HG02759 (cell line): ENCODE data around the gene LONRF2.

Source experiments
- ATAC-seq: cut with Tn5 transposase; IDR thresholded peaks from one replicate; pipeline ENCODE4 v1.9.1; 2021; ENCODE audit warnings: mild to moderate bottlenecking, moderate library complexity; ENCODE audit not compliant: unreplicated experiment

LONRF2 gene

DNA sequence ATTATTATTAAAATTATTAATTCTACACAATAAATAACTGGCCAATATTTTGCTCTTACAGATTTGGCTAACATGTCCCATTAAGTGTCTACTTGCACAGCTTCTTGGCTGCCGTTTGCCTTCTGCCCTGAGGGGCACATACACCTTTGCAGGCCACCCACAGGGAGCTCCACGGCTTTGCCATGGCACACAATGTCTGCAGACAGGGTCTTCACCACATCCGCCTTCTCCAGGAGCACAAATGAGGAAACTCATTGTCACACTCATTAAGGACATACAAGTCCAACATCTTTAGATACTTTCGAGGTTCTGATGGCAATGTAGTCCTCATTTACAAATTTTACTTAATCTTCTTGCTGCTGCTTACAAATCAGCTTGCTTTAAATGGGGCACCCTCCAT, 45.6 kb downstream of the LONRF2 start:
- no peak for ATAC-seq

DNA sequence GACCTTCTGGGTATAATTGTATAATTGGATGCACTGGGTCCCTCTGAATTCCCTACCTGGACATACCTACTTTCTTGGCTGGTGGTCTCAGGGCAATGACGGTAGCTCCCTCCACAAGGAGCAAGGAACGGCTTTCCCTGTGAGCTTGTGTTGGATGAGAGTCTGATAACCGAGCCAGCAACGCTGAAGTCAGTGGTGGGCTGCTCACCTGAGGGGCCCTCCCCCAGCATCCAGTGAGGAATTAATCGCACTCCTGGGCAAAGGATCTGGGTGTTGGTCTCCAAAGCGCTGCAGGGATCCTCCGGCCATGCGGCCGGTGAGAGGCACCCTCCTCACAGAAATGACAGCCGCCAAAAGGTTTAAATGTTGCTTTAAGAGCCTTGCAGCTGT, 47.1 kb downstream of the LONRF2 start:
- no peak for ATAC-seq

DNA sequence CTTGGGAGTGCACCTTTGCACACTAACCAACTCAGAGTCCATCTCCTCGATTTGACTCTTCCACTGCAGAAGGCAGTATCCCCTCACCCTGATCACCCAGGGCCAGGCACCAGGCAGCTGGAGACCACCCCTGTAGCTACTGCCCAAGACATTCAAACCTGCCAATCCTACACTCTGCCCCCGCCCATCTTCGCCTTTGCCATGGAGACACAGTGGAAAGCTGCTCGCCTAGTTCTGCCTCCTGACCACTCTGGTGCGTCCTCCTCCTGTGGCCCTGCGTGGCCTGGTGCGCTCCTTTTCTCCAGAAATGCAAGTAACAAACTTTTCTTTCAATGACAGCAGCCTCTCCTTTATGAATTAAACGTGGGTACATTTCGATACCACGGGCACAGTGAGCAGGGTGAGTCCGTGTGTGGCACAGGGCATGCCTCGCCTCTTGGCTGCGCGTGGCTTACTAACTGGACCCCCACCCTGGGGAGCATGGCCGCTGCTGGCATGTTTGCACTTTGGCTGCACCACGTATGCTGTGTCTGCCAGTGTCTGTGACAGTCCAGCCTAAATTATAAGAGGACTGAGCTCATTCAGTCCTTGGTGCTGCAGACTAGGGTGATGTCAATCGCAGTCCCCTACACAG, 47.6 kb downstream of the LONRF2 start:
- no peak for ATAC-seq

DNA sequence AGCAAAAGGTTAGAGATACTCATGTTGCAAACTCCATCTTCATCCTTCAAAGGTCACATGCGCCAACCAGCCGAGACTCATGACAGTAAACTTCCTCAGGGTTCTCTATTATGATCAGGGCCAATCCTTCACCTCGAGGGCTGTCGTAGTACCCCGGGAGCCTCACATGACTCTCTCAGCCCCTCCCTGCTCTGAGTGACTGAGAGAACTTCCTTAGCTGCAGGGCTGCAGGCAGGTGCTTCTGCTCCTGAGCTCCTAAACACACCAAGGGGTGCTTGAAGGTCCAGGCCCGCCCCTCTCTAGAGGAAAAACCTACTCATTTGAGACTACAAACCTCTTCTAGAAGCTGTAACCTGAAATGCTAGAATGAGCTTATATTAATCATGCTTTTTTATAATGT, 48.2 kb downstream of the LONRF2 start:
- no peak for ATAC-seq

DNA sequence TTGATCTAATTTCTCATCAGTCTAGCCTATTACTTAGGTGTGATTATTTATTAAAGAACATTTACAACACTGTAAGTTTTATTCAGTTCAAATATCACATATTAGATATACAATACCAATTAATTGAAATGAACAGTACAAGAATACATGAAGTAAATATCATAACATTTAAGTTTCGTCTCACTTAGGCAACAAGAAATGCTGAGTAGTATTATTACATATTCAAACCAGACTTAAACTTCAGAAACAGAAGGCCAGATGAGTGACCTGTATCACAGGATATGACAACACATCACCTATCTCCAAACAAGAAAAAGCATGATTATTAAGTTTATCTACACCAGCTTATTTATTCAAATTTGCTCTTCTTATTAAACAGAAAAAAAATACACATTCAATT, 48.9 kb downstream of the LONRF2 start:
- ATAC-seq = no peak

DNA sequence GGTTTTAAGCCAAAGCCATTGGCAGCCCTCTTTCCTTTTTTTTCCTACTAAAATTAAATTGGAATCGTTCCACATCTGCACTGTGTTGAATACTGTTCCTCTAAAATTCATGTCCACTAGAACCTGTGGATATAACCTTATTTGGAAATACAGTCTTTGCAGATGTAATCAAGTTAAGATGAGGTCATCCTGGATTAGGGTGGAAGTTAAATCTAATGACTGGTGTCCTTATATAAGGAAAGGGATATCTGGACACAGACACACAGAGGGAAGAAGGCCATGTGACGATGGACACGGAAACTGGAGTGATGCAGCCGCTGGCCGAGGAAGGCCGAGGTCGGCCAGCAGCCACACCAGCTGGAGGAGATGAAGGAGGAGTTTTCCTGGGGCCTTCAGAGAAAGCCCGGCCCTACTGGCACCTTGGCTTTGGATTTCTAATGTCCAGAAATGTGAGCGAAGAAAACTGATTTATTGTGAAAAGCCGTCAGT, 49.4 kb downstream of the LONRF2 start:
- ATAC-seq = no peak

DNA sequence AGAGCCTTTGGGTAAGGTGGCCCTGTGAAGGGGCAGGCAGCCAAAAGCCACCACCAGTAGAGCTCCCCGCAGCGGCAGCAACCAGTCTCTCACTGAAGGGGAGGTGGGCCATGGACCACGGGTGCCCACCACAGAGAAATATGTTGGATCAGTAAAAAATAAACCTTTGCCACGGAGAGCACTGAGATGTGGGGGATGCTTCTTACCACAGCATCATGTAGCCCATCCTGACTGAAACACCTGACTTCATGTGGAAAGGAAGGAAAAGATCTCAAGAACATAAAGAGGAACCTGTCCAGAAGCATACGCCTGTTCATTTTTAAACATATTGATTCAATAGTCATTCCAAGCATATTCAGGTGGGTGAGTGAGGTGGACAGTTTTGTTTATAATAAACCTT, 51.1 kb downstream of the LONRF2 start:
- ATAC-seq = no peak

DNA sequence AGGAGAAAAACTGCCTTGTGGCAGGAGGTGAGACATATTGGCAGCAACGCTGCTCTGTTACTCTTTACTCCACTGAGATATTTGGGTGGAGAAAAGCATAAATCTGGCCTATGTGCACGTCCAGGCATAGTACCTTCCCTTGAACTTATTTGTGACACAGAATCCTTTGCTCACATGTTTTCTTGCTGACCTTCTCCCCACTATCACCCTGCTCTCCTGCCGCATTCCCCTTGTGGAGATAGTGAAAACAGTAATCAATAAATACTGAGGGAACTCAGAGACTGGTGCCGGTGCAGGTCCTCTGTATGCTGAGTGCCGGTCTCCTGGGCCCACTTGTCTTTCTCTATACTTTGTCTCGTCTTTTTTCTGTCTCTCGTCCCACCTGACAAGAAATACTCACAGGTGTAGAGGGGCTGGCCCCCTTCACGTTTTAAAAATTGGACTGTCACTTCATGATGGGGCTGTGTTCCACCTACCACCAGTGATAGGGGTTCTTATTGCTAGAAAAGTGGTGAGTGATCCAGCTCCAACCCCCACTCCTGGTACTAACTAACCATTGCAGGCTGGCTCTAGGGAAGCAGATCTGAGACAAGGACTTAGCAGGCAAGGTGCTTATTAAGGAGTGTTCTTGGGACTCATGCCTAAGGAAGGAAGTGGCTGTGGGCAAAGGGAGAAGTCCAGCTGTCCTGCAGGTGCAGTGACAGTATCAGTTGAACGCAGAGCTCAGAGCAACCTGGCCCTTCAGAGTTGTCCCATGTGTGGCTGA, 51.7 kb downstream of the LONRF2 start:
- no peak for ATAC-seq

DNA sequence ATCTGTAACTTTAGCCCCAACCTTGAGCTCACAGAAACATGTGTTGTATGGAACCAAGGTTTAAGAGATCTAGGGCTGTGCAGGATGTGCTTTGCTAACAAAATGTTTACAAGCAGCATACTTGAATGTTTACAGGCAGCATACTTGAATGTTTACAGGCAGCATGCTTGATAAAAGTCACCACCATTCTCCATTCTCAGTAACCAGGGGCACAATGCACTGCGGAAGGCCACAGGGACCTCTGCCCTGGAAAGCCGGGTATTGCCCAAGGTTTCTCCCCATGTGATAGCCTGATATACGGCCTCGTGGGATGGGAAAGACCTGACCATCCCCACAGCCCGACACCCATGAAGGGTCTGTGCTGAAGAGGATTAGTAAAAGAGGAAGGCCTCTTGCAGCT, 52.4 kb downstream of the LONRF2 start:
- ATAC-seq = no peak

DNA sequence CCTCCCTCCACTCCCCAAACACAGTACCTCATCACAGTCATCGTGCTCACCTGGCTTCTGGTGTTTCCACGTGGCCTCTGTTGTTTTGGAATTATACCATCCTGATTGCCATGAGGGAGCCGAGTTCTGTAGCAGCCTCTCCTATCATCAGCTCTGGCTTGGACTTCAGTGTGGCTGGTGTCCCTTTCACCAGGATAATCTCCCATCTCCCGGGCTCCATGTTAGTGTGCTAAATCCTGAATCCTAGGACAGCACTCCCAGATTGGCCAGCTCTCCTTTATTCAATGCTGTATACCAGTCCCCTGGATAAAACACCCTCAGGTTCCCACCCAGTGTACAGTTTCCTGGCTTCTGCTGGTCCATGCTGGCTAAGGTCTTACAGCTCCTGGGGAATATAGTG, 53.3 kb downstream of the LONRF2 start:
- no peak for ATAC-seq

DNA sequence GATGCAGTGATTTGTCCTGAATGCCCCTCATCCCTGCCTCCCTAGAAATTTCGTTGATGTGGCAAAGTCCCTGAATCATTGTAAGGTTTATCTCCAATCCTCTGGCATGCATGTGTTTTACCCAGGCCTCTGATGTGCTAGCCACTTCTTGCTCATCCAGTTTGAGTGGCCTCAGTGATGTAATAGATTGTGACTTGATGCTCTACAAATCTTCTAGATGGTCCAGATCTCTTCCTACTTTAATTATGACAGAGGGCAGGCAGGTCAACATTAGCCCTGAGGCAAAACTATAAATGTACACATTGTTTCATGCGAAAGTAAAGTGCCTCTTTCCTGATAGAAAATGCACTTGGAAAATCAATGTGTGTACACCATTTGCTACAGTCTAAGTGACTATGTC, 54.5 kb downstream of the LONRF2 start:
- ATAC-seq = no peak

DNA sequence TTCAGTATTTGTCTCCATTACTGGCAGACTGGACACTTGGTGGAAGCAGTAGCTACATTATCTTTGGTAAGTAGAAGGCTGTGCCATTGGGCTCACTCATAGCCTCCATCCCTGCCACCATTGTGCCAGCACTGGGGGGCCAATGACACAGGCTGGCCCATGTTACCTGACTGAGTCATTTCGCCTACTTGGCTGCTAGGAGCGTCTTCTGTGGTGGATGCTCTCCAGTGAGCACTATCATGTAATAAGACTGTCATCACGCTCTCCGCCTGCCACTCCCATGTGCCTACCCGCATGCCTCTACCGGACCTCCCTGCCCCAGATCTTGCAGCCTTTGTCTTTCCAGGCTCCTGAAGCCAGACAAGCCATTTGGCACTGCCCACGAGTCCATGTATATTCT, 56.2 kb downstream of the LONRF2 start:
- no peak for ATAC-seq

DNA sequence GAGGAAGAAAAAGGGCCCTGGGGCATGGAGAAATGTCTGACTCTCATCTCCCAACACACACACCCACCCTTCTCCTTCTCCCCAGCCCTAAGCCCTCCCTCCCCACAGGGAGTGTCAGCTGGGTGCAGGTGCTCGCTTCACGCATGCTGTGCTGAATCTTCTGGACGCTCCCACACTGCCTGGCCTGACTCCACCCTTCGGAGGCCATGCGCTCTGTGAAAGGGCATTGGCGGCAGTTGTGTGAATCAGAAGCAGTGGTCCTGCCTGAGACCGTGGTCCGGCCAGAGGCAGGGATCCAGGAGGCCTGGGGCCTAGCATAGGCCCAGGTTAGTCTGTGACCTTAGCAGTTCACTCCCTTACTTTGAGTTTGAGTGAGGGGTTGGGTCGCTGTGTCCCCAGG, 57.1 kb downstream of the LONRF2 start:
- no peak for ATAC-seq

DNA sequence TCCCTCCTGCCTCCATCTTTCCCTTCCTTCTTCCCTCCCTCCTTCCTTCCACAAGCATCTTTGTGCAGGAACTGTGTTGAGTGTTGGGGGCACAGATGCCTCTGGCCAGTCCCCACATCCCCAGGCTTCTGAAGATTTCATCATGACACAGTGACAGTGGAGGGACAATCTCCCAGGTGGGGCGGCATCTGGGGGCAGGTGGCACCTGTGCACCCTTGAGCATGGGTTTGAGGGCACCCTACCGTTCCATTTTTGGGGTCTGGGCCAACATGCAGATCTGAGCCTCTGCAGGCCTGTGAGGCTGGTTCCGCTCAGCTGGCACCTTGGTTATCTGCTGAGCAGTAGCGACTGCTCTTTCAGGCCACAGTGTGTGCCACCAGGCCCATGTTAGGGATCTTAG, 57.6 kb downstream of the LONRF2 start:
- ATAC-seq = no peak

DNA sequence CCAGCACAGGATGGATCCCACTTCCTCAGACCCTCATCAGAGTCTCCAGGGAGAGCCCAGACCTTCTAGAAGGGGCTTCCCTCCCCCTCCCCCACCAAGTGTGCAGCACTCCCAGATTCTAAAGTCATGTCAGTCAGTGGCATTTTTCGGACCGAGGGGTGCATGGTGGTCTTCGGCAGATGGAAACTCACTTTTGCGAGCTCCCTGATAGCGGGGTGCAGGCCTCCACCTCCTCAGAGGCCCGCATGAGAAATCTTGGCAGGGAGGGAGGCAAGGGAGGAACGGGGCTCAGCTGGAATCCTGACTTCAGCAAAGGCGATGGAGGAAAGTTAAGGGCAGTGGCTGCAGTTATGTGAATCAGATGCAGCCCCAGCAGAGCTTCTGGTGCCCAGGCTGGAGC, 58.2 kb downstream of the LONRF2 start:
- ATAC-seq = no peak

DNA sequence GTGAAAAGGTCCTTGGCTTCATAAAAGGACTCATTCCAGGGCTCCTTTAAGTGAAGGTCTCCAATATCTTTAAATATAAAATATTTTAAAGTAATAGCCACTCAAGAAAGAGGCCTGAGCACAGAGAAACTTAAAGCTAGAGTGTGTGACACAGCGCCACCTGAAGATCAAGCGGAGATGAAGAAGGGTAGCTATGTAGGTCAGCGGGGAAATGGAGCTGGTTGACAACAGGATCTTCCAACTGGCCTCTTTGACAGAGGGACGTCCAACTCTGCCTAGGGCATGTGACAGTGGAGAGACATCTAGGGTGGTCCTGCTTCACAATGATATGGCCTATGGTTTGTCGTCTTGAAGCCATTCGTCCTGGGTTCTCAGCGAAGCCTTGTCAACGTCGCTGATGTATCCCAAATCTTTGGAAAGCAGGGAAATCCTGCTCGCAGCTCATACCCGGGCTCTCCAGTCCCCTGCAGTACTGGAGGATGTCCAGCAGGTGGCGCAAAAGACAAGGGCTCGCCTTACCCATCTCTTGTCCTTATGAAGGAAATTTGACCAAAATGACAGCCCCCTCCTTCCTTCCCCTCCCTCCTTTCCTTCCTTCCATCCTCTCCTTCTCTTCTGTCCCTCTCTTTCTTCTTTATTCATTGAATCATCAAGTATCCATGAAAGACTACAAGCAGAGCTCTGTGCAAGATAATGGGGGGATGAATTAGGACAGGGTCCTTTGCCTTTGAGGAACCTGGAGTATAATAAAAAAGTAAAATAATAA, 59.6 kb downstream of the LONRF2 start:
- ATAC-seq = no peak

DNA sequence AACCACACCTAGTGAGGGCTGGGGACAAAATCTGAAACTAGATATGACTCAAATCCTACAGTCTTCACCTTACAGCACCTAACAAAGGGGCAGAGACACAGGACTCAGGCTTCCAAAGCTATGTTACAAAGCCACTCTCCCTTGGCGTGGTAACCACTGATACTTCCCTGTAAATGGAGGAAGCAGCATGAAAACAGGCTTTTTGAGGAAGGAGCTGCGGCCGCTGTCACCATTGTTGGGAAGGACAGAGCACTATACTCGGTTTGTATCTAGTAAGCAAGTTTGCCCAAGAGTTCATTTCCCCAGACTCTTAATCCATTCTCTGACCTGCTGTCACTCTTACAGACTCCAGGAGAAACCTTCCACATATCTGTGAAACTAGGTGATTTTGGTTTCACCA, 60.3 kb downstream of the LONRF2 start:
- no peak for ATAC-seq

DNA sequence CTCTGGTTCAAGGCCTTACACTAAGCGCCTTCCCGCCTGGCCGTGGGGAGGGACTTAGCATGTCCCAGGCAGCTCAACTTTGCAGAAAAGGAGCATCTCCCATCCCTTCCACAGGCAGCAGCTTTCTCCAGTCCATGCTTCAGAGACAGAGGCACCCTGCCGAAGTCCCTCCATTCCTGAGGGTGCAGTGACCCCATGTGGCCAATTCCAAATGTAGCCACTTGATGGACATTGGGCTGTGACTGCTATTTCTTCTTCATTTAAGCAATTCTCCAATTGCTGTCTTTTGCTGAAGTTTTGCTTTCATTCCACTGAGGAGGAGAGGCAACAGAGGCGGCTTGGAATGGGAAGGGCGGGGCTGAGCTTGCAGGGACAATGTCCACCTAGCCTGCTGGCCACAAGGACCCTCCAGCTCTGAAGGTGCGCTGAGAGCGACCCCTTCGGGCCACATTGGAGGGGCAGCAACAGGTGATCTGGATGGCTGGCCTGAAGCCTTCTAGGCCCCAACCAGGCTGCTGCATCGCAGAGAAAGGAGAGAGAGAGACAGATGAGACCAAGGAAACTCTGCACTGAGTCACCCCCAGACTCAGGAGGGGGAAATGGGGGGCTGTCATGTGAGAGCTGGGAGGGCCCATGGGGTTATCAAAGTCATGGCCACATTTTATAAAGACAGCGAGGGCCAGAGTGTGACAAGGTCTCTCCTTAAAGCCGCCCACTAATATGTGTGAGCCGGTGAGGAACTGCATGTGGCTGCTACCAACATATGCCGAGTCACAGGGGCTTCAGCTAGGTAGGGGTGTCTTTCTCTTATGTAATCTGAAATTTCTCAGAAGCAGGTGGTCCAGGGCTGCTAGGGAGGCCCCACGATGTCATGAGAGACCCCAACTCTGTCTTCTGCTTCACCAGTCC, 61.3 kb downstream of the LONRF2 start:
- ATAC-seq = peak; percentile 37

DNA sequence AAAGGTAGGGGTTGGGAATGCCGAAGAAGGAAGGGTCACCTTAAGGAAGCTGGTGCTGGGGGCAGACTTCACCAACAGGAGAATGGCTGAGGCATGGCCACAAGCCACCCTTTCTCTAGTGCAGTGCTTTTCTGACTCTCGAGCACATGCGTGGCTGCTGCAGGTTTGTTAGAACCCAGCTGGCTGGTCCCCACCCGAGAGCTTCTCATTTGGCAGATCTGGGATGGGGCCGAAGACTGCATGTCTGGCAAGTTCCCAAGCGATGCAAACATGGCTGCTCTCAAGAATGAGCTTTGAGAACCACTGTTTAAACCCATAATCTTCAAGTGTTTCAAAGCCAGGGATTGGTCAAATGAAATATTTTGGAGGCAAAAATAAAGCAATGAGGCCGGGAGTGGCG, 63.2 kb downstream of the LONRF2 start:
- ATAC-seq = no peak

DNA sequence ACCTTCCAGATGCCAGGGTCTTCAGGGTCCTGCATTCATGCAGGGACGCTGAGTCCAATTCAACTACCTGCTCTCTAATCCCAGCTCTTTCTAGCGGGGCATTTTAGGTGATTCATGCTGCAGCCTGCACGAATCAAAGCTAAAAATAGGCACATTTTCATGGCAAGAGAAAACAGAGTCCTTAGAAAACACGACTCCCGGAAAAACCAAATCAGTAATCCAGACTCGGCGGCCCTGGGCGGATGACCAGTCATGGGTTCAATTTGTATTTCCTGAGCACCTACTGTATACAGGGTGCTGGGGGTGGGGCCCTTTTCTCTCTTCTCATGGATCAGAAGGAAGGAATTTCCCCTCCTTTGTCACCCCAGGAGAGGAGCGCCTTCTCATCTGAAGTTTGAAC, 64.4 kb downstream of the LONRF2 start:
- no peak for ATAC-seq

DNA sequence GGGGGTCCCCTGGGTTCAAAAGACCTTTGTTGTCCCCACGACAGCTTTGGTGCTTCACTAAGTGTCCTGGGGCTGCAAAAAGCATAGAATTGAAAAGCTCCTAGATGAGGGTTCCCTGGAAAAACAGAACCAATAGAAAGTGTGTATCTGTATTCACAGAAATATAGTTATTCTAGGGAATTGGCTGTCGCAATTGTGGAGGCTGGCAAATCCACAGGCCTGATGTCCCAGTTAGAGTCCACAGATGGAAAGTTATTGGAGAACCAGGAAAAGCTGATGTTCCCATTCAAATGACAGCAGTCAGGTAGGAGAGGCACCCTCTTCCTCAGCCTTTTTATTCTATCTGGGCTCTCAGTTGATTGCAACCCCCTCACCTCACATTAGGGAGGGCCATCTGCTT, 65.5 kb downstream of the LONRF2 start:
- ATAC-seq = no peak
